GM11168 (cell line): ENCODE results near the gene CX3CL1.
"Not testable (repeated sequence)": the region's sequence is repeated elsewhere in the genome, so short reads cannot be mapped to it uniquely, and the experiment has no call there.

Experiments used
- in situ Hi-C: fragments of 300-500 bp; cut with MboI; formaldehyde crosslinking; loops from one replicate; pipeline ENCODE4 v1.12.0; 2022; ENCODE audit warnings: low sequenced_read_pairs; ENCODE audit not compliant: unreplicated experiment

CX3CL1 gene

DNA sequence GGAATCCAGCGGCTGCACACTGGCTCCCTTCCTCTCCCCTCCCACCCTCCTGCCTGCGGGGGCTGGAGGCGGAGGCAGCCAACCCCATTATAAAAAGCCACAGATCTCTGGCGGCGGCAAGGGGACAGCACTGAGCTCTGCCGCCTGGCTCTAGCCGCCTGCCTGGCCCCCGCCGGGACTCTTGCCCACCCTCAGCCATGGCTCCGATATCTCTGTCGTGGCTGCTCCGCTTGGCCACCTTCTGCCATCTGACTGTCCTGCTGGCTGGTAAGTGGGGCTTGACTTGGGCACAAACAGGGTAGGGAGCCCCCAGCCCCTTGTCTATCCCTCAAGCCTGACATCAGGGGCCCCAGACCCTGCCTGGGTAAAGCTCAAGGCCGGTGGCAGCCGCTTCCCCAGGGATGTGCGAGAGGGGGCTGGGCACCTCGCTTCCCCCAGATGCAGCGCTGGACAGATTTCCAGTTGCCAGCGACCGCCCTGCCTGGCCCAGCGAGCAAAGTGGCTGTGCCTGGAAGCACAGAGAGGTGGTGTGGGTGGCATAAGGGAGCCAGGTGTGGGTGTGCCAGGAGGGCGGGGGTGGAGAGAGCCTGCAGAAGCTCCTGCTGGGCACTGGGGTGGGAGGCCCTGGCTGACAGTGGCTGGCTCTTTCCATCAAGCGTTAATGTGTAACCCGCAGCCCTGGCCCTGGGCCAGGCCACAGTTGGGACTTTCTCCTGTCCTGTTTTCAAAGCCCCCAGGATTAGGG lies at the start of gene CX3CL1:
TSS of gene CX3CL1 (plus strand) at position 119 of the 745 bp plus-strand sequence. CDS start at position 198, 79 bp downstream.
- in situ Hi-C loops: no loop called here

DNA sequence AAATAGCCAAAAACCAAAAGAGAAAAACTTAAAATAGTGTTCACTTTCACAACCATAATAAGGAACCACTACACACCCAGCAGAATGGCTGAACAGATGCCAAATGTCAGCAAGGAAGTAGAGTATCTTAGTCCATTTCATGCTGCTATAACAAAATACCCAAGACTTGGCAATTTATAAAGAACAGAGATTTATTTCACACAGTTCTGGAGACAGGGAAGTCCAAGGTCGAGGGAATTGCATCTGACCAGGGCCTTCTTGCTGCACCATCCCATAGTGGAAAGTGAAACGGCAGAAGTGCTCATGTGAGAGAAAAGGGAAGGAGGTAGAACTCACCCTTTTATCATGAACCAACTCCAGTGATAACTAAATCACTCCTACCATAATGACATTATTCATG lies 47.5 kb upstream of the CX3CL1 start:
- in situ Hi-C loops: no loop called here

DNA sequence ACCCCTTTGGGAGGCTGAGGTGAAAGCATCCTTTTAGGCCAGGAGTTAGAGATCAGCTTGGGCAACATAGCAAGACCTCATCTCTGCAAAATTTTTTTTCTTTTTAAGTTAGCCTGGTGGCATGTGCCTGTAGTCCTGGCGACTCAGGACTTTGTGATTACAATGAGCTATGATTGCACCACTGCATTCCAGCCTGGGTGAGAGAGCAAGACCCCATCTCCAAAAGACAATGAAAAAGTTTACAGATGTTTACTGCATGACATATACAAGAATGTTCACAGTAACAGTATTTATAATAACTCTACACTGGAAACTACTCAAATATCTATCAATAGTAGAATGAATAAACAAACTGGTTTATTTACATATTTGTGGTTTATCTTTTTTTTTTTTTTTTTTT lies 46.8 kb upstream of the CX3CL1 start:
- in situ Hi-C loops: no loop called here

DNA sequence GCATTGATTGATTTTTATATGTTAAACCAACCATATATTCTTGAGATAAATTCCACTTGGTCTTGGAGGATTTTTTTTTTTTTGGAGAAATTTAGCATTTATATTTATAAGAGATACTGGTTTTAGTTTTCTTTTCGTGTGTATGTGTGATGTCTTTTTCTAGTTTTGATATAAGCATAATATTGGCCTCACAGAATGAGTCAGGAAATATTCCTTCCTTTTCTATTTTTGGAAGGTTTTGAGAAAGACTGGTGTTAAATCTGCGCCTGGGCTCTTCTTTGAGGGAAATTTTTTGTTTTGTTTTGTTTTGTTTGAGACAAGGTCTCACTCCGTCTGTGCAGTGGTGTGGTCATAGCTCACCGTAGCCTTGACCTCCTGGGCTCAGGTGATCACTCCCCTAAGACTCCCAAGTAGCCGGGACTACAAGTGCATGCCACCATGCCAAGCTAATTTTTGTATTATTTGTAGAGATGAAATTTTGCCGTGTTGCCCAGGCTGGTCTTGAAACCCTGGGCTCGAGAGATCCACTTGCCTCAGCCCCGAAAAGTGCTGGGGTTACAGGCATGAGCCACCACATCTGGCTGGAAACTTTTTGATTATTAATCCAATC lies 42.5 kb upstream of the CX3CL1 start:
- in situ Hi-C loops: no loop called here

DNA sequence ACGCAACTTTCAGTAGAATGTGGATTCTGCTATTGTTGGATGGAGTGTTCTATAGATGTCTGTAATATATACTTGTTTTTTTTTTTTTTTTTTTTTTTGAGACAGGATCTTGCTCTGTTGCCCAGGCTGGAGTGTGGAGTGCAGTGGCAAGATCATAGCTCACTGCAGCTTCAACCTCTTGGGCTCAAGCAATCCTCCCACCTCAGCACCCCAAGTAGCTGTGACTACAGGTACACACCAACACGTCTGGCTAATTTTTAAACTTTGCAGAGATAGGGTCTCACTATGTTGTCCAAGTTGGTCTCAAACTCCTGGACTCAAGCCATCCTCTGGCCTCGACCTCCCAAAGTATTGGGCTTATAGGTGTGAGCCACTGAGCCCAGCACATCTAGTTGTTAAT lies 40.9 kb upstream of the CX3CL1 start:
- in situ Hi-C loops: no loop called here

DNA sequence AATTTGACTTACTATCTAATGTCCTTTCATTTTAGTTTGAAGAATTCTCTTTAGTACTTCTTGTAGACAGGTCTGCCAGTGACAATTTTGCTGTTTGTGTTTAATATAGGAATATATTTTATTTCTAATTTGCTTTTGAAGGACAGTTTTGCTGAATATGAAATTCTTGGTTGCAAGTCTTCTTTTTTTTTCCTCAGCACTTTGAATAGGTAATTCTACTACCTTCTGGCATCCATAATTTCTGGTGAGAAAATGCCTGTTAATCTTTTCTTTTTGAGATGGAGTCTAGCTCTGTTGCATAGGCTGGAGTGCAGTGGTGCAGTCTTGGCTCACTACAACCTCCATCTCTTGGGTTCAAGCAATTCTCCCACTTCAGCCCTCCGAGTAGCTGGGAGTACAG lies 38.9 kb upstream of the CX3CL1 start:
- in situ Hi-C loops: no loop called here

DNA sequence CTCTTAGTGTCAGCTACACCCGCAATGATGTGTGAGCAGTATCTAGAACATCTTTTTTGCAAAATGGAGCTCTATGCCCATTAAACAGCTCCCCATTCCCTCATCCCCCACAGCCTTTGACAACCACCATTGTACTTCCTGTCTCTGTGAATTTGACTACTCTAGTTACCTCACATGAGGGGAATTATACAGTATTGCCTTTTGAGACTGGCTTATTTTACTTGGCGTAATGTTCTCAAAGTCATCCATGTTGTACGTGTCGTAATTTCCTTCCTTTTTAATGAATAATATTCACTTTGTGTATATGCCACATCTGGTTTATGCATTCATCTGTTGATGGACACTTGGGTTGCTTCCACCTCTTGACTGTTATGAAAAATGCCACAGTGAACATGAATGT lies 36.9 kb upstream of the CX3CL1 start:
- in situ Hi-C loops: no loop called here

DNA sequence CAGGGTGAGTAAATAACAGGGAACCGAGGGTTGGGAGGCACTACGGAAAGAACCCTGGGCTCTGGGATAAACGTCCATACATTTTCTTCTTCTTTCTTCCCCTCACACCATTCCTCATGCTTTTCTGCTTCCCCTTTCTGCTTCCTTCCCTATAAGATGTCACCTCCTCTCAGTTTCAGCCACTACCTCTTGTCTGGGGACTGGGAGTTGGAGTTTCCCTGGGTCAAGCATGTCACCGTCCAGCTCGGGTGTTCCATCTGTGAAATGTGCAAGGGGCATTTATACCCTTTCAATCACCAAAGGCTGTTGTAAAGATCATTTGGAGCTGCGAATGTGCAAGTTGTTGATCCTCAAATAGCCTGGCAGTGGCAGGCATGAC lies 31.2 kb upstream of the CX3CL1 start:
- in situ Hi-C loops: no loop called here

DNA sequence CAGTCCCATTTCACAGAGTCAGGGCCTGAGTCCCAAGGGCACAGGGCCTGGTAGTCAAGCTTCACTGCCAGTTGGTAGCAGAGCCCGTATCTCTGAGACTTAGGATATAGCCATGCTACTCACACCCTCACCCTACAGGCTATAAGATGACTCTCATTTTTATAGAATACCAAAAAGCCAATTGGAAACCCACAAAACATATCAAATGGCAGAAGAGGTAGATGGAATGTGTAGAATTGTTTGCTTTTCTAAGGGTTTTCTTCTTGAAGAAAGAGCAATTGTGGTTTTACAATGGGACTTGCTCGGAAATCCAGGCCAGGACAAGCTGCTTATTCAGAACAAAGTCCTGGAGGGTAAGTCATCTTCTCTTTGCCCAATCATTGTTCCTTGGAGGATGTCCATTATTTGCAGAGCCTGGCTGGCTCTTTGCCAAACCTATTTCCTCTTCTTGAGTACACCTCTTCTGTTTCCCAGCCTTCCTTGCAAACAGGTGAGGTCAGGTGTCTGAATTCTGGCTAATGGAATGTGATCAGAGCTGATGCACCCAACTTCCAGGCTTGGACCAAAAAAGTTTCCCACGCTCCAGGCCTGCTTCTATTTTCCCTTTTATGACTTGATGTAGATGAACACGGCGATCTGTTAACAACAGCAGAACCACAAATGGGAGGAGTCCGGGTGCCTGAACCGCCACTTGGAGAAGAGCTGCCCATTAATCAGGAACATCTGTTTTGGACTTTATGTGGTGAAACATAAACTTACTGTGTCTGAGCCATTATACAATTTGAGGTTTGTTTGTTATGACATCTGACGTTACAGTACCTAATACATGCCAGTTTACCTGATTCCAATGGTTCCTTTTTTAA lies 30.6 kb upstream of the CX3CL1 start:
- in situ Hi-C loops: no loop called here

DNA sequence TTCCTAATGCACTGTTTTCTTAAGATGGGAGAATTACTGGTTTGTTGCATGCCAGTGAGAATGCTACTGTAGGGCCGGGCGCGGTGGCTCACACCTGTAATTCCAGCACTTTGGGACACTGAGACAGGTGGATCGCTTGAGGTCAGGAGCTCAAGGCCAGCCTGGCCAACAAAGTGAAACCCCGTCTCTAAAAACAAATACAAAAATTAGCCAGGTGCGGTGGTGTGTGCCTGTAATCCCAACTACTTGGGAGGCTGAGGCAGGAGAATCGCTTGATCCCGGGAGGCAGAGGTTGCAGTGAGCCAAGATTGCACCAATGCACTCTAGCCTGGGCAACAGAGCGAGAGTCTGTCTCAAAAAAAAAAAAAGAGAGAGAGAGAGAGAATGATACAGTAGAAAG lies 29.7 kb upstream of the CX3CL1 start:
- in situ Hi-C loops: not testable (repeated sequence)

DNA sequence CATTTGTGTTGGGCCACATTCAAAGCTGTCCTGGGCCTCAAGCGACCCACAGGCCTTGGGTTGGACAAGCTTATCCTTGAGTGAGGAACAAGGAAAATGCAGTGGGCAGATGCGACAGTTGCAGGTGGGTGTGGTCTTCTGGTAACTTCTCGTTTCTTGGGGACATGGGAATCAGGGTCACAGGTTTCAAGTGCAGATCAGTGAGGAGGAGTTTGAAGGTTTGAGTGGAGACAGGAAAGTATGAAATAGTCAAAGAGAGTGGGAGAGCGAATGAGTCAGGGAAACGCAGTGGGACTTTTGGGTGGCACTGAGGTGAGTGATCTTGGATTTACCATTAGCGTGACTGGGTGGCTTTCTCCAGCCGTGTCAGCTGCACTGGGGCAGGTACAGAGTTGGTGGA lies 29.1 kb upstream of the CX3CL1 start:
- in situ Hi-C loops: no loop called here

DNA sequence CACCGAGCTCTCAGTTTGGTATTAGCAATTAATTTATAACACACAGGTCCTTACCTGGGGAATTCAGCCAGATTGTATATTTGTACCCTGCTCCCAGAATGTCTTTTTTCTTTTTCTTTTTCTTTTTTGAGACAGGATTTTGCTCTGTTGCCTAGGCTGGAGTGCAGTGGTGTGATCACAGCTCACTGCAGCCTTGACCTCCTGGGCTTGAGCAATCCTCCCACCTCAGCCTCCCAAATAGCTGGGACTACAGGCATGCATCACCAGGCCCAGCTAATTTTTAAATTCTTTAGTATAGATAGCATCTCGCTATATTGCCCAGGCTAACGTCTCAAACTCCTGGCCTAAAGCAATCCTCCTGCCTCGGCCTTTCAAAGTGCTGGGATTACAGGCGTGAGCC lies 28.2 kb upstream of the CX3CL1 start:
- in situ Hi-C loops: not testable (repeated sequence)

DNA sequence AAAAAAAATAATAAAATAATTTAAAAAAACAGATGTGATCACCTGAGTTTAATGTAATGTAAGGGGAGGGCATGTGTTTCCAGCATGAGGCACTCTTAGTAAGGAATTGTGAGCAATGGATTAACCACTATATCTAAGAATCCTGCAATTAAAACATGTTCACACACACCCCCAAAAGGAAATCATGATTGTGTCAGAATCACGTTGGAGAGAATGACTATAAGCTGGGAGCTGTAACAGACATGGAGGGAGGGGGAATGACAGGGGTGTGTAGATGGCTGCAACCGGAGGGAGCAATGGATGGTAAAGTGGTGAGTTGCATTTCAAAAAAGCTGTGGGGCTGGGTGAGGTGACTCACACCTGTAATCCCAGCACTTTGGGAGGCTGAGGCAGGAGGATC lies 27.3 kb upstream of the CX3CL1 start:
- in situ Hi-C loops: no loop called here

DNA sequence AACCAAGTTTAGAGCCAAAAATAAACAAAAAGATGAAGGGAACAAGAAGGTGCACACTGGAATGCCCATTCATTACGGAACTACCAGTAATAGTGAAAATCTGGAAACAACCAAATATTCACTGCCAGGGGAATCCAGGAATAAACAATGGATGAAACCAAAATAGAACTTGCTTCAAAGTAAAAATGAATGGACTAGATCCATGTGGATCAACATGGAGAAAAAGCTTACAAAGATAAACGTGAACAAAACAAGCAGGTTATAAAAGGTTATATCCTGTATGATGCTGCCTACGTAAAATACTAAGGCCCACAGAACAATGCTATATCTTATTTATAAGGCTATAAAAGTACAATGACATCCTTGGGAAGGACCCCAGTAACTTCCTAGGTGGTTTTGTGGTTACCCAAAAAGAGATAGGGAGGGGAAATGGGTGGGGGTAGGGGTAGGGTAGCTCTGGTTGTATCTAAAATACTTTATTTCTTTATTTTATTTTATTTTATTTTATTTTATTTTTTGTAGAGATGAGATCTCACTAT lies 26.6 kb upstream of the CX3CL1 start:
- in situ Hi-C loops: no loop called here

DNA sequence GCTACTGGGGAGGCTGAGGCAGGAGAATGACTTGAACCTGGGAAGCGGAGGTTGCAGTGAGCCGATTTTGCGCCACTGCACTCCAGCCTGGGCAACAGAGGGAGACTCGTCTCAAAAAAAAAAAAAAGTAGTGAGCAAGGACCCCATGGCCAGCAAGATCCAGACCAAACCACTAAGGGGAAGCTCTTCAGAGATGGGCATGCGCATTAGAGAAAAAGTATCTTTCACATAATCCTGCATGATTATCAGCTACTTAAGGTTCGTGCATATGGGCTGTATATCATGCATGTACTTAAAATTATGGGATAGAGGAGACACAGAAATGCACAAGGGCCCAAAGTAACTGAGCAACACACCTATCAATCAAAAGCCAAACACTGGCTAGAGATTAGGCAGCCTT lies 24.4 kb upstream of the CX3CL1 start:
- in situ Hi-C loops: no loop called here

DNA sequence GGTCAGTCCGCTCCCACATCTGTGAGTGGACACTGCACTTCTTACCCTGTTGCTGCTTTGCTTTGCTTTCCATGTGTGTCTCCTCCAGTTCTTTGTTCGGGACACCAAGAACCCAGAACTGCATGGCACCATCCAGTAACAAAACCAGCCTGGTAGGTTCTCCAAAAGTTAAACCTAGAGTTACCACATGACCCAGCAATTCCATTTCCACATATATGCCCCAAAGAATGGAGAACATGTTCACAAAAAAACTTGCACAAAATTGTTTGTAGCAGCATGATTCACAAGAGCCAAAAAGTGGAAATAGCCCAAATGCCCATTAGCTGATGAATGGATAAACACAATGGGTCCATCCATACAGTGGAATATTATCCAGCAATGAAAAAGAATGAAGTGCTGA lies 24.0 kb upstream of the CX3CL1 start:
- in situ Hi-C loops: no loop called here

DNA sequence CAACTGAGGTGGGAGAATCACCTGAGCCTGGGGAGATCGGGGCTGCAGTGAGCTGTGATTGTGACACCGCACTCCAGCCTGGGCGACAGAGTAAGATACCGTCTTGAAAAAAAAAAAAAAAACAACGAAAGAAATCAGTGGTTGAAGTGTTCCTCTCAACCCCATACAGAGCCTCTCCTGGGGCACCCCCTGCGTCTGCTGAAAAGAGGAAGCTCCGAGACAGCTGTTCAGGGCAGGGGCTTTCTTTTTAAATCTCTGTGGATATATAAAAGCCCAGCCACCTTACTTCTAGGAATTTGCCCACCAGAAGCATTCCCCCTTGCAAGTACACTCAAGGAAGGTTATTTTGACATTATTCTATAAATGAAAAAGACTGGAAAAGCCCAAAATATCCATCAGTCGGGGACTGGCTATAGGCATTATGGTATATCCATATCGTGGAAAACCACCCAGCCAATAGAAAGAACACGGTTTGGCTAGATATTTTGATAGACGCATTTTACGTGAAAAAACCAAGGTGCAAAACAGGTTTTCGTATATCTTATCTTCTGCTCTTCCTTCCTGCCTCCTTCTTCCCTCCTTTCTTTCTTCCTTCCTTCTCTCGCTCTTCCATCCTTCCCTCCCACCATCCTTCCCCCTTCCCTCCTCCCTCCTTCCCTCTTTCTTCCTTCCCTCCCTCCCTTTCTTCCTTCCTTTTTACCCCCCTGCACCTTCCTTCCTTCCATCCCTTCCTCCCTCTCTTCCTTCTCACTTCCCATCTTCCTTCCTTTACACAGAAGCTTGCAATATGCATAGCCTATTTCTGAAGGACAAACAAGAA lies 22.9 kb upstream of the CX3CL1 start:
- in situ Hi-C loops: no loop called here

DNA sequence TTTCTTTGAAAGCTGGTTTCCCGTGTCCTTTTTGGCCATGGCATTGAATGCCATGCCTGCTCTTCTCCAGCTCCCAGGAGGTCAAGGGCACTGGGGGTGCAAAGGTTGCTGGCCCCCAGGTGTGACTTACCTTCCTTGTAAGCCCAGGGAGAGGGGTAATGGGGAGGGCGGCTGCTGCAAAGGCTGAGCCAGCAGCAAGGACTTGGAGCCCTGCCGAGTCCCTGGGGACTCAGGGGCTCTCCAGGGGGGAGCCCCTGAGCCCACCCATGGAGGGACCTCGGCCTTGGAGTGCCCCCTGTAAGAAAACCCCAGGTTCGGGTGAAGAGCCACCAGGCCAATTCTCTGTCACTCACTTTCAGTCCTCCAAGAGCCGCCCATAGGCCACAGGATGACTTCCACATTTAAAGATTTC lies 19.6 kb upstream of the CX3CL1 start:
- in situ Hi-C loops: no loop called here

DNA sequence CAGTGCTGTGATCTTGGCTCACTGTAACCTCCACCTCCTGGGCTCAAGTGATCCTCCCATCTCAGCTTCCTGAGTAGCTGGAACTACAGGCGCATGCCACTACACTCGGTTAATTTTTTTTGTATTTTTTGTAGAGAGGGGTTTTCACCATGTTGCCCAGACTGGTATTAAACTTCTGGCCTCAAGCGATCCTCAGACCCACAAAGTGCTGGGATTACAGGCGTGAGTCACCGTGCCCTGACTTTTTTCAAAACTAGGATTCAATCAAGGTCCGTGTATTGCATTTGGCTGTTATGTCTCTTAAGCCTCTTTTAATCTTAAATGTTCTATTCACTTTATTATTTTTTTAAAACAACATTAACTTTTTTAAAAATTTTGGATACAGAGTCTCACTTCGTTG lies 18.0 kb upstream of the CX3CL1 start:
- in situ Hi-C loops: no loop called here

DNA sequence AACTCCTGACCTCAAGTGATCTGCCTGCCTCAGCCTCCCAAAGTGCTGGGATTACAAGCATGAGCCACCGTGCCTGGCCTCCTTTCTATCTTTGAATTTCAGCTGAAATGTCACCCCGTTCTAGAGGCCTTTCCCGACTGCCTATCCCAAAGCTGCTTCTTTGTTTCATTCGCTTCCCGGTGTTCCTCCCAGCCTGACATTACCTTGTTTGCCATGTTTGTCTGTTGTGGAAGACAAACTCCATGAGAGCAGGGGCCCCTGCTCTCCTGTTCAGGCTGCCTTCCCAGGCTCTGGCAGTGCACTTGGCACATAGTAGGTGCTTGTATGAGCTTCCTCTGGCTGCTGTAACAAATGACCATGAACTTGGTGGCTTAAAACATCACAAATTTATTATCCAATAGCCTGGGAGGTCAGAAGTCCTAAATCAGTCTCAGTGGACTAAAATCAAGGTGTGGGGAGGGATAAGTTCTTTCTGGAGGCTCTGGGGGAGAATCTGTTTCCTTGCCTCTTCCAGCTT lies 16.3 kb upstream of the CX3CL1 start:
- in situ Hi-C loops: no loop called here
